Kidney epithelial cell (primary cell): ENCODE measurements around the gene CDHR2. TPM values are rescaled to one million over a fixed set of nuclear protein-coding genes. Genes with fewer than 3 reads are reported as not detected.

Experiments
- DNase-seq: peaks from one replicate; pipeline ENCODE4 v3.0.0-alpha.2; 2010; ENCODE audit warnings: low read depth
- H3K27me3 ChIP-seq: 2 replicates; pipeline ENCODE4 v1.6.0; 2011; ENCODE audit warnings: low read length; ENCODE audit not compliant: control insufficient read depth, insufficient read depth
- H3K36me3 ChIP-seq: 2 replicates; pipeline ENCODE4 v1.5.1; 2011; ENCODE audit warnings: low read length; ENCODE audit not compliant: control insufficient read depth, insufficient read depth
- H3K4me3 ChIP-seq: 2 replicates; pipeline ENCODE4 v1.5.1; 2011; ENCODE audit warnings: low read depth, mild to moderate bottlenecking, control low read depth, low read length
- CTCF ChIP-seq: IDR thresholded peaks from 2 replicates; pipeline ENCODE4 v1.5.1; 2011; ENCODE audit warnings: mild to moderate bottlenecking, moderate library complexity, low read length, control low read depth, inconsistent platforms; ENCODE audit not compliant: insufficient read depth, poor library complexity, severe bottlenecking
- total RNA-seq: library from RNA; depleted of rRNA; stranded (reverse); fragments of >200 nt; gene quantifications from 2 replicates; pipeline ENCODE4 v1.2.3, GENCODE V29; 2015

The CDHR2 gene
- total RNA-seq, 1 donor from 2014 or later, result 0.08 TPM

GRCh38 chr5:176540476-176540899 lies 8.7 kb upstream of the CDHR2 start:
- no peaks in the 10 kb centered on the region for H3K27me3 ChIP-seq
- no peaks in the 10 kb centered on the region for H3K36me3 ChIP-seq
- no peak for DNase-seq
- no peak overlapping the region for H3K4me3 ChIP-seq
- TF ChIP-seq CTCF, result no peak

DNA sequence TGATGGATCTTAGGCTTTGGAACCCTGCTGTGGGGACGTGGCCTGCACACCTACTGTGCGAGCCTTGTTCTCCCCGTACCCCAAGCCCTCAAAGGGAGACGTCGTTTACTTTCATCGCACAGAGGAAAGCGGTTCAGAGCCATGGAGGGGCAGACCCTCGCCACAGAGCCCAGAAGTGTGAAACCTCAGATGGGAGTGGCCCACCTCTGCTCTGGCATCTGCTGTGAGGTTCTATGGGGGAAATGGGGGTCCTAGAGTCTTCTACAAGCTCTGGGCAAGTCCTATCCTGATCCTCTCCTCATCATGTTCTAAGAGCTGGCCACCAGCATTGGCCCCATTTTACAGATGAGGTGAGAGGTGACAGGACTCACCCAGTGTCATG lies 8.2 kb upstream of the CDHR2 start:
- DNase-seq, result no peak
- no peak for TF ChIP-seq CTCF
- H3K36me3 ChIP-seq, result no peaks in the 10 kb centered on the region
- no peak overlapping the region for H3K4me3 ChIP-seq
- H3K27me3 ChIP-seq, result no peaks in the 10 kb centered on the region

DNA sequence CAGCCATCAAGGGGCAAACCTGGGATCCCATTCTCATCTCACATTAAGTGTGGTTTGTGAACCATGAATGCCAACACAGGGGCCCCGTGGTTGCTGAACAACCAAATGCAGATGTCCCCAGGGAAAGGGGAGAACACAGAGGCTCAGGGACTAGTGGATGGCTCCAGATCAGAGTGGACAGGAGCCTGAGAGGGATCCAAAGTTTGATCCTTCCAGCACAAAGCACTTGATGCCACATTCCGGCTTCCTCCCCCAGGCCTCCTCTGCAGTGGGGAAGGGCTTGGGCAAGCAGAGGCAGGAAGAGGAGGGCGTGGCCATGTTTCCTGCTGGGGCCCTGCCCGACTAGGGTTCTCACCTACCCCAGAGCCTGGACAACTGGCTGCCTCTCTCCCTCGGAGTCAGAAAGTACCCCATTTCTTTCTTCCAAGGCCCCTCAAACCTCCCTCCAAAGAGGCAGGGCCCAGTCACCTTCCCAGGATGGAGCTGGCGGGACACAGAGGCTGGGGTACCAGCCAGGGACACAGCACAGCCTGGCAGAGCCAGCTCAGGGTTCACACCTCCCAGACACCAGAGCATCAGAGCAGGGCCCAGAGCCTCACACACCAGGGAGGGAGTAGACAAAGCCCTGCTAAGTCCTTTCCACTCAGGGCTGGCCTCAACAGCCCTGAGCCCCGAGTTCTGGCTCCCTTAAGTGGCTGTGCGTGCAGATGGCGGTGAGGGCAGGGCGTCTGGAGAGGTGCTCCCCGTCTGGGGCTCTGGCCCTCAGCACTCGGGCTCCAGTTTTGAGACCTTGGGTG lies 7.6 kb upstream of the CDHR2 start:
- DNase-seq, result no peak

DNA sequence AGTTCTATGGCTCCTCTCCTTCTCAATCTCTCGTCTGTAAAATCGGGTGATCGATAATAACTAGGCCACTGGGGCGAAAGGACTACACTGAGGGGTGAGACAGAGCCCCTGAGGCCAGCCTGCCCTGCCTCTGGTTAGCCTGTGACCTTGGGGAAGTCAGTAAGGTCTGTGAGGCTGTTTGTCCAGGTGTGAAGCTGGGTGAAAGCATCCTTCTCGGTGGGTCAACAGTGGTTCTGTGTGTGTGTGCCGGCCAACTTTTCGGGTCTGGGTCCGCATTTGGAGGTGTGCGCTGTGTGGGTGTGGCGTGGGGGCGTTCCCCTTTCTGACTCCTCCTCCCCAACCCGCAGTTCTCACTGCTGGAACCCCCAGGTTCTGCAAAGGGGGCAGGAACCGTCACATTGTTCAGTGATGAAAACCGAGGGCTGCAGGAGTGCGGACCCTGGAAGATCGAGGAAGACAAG lies 7.0 kb upstream of the CDHR2 start:
- Histone ChIP-seq H3K27me3 (no peaks in the 10 kb centered on the region), H3K4me3 (peak overlapping the region; percentile 39), H3K36me3 (no peaks in the 10 kb centered on the region)
- no peak for DNase-seq
- no peak for TF ChIP-seq CTCF

More for the DNA sequence above, 7.6 kb upstream of the CDHR2 start:
- Histone ChIP-seq H3K4me3 (no peak overlapping the region), H3K36me3 (no peaks in the 10 kb centered on the region), H3K27me3 (no peaks in the 10 kb centered on the region)
- TF ChIP-seq CTCF, result no peak

DNA sequence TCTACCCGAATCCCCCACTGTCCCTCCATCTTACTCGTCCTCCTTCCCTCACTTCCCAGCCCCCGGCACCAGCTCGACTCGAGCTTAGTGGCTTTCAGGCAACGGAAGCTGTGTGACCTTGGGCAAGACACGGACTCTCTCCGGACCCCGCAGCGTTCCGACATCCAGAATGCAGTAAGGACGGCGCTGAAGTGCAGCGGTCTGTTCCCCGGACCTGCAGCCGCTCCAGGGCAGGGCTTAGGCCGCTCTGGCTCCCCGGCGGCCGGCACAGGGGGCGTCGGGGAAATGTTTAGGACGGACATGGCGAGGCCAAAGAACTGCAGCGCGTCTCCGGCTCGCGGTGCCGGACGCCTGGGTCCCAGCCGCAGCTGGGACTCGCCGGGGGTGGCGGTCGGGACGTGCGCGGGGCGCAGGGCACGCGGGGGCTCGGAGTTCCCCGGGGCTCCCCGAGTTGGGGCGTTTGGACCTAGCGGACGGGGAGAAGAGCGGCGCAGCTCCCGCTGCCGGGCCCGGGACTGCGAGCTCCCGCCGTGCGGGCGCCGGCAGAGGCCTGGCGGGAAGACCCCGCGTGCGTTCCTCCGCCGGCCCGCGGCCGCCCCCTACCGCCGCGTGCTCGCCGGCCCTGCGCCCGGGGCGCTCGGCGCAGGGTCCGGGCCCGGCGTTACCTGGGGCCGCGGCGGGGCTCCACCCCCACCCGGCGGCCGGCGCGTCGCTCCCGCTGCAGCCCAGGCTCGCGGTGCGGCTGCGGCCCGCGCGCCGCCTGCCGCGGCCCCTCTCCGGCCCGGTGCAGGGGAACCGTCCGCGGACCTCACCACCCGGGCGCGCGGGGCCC lies 6.3 kb upstream of the CDHR2 start:
- Histone ChIP-seq H3K4me3 (peak overlapping the region; percentile 39), H3K36me3 (no peaks in the 10 kb centered on the region), H3K27me3 (no peaks in the 10 kb centered on the region)
- TF ChIP-seq CTCF, result no peak
- DNase-seq, result no peak
